Glutamatergic neuron (in vitro differentiated cells): ENCODE measurements around the gene OSBP2. TPM values are rescaled to one million over a fixed set of nuclear protein-coding genes. Genes with fewer than 3 reads are reported as not detected.

Experiments
- DNase-seq: peaks from one replicate; pipeline ENCODE4 v3.0.0; 2022
- H3K27ac Mint-ChIP-seq: one replicate; pipeline ENCODE4 v1.8.0; 2020; ENCODE audit warnings: mild to moderate bottlenecking, mixed read lengths, inconsistent platforms; ENCODE audit not compliant: unreplicated experiment
- H3K27me3 Mint-ChIP-seq: one replicate; pipeline ENCODE4 v1.8.0; 2020; ENCODE audit warnings: mild to moderate bottlenecking, moderate library complexity, mixed read lengths, inconsistent platforms; ENCODE audit not compliant: unreplicated experiment
- H3K36me3 Mint-ChIP-seq: one replicate; pipeline ENCODE4 v1.8.0; 2020; ENCODE audit warnings: mild to moderate bottlenecking, mixed read lengths, inconsistent platforms; ENCODE audit not compliant: unreplicated experiment
- H3K4me1 Mint-ChIP-seq: one replicate; pipeline ENCODE4 v1.8.0; 2020; ENCODE audit warnings: mild to moderate bottlenecking, low read depth, mixed read lengths, inconsistent platforms; ENCODE audit not compliant: unreplicated experiment
- H3K4me3 Mint-ChIP-seq: one replicate; pipeline ENCODE4 v1.8.0; 2020; ENCODE audit warnings: mild to moderate bottlenecking, mixed read lengths, inconsistent platforms; ENCODE audit not compliant: unreplicated experiment
- H3K9me3 Mint-ChIP-seq: one replicate; pipeline ENCODE4 v1.8.0; 2020; ENCODE audit warnings: mild to moderate bottlenecking, moderate library complexity, mixed read lengths, inconsistent platforms; ENCODE audit not compliant: unreplicated experiment
- total RNA-seq: library from RNA; stranded (reverse); fragmentation: NEBNext Ultra II Directional; extraction: Animal tissue kit (Norgen Biotek cat#: 25700); gene quantifications from one replicate; pipeline ENCODE4 v1.2.1, GENCODE V29; 2021; ENCODE audit not compliant: unreplicated experiment
- TF ChIP-seq, protein P1 (sequence below): fragments of 200-600 bp; sonication (generic); IDR thresholded peaks from one replicate; pipeline ENCODE4 v1.5.0; 2021; ENCODE audit not compliant: partially characterized antibody, unreplicated experiment

The OSBP2 gene
- total RNA-seq, 1 donor from 2014 or later, result 18.3 TPM

GRCh38 chr22:30832407-30832987, 137.8 kb downstream of the OSBP2 start:
- Mint-ChIP-seq H3K9me3 (no peaks in the 10 kb centered on the region), H3K36me3 (peaks cover 1% of the 10 kb centered on the region), H3K4me1 (no peaks in the 10 kb centered on the region), H3K27ac (no peak overlapping the region), H3K27me3 (peaks cover 7% of the 10 kb centered on the region), H3K4me3 (no peak overlapping the region)
- DNase-seq, result no peak
- TF ChIP-seq, protein P1, sequence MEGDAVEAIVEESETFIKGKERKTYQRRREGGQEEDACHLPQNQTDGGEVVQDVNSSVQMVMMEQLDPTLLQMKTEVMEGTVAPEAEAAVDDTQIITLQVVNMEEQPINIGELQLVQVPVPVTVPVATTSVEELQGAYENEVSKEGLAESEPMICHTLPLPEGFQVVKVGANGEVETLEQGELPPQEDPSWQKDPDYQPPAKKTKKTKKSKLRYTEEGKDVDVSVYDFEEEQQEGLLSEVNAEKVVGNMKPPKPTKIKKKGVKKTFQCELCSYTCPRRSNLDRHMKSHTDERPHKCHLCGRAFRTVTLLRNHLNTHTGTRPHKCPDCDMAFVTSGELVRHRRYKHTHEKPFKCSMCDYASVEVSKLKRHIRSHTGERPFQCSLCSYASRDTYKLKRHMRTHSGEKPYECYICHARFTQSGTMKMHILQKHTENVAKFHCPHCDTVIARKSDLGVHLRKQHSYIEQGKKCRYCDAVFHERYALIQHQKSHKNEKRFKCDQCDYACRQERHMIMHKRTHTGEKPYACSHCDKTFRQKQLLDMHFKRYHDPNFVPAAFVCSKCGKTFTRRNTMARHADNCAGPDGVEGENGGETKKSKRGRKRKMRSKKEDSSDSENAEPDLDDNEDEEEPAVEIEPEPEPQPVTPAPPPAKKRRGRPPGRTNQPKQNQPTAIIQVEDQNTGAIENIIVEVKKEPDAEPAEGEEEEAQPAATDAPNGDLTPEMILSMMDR, result no peak

DNA sequence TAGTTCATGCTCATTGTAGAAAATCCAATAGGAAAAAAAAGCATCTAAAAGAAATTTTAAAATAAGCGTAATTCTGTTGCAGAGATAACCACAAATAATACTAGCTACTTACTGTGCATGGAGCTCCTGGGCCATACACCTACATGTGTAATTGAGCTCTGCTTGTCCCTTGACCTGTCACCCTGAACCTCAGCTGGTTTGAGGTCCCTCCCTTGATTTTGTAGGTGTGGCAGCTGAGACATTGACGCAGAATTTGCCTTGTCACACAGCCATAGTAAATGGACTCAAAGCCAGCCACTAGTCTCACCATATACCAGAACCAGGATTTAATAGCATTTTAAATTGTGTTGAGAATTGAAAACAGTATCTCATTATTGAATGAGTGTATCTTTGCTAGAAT, 138.6 kb downstream of the OSBP2 start:
- TF ChIP-seq, protein P1, result no peak
- peaks cover 7% of the 10 kb centered on the region for H3K36me3 Mint-ChIP-seq
- H3K4me3 Mint-ChIP-seq, result no peak overlapping the region
- peaks cover 6% of the 10 kb centered on the region for H3K27me3 Mint-ChIP-seq
- DNase-seq, result no peak
- H3K9me3 Mint-ChIP-seq, result no peaks in the 10 kb centered on the region
- no peak overlapping the region for H3K27ac Mint-ChIP-seq
- H3K4me1 Mint-ChIP-seq, result no peaks in the 10 kb centered on the region

- H3K4me3 Mint-ChIP-seq, result no peak overlapping the region
- peaks cover 7% of the 10 kb centered on the region for H3K36me3 Mint-ChIP-seq
- no peaks in the 10 kb centered on the region for H3K9me3 Mint-ChIP-seq
- TF ChIP-seq, protein P1, result no peak
- H3K27ac Mint-ChIP-seq, result no peak overlapping the region
- DNase-seq, result no peak
- H3K4me1 Mint-ChIP-seq, result no peaks in the 10 kb centered on the region
- H3K27me3 Mint-ChIP-seq, result no peaks in the 10 kb centered on the region
Measured at GRCh38 chr22:30837531-30837930, 142.9 kb downstream of the OSBP2 start.

- Mint-ChIP-seq H3K4me3 (no peak overlapping the region), H3K27ac (no peak overlapping the region), H3K9me3 (peaks cover 1% of the 10 kb centered on the region), H3K27me3 (no peaks in the 10 kb centered on the region), H3K36me3 (peaks cover 7% of the 10 kb centered on the region), H3K4me1 (no peaks in the 10 kb centered on the region)
- TF ChIP-seq, protein P1, result no peak
- no peak for DNase-seq
Measured at GRCh38 chr22:30838111-30838510, 143.4 kb downstream of the OSBP2 start.

DNA sequence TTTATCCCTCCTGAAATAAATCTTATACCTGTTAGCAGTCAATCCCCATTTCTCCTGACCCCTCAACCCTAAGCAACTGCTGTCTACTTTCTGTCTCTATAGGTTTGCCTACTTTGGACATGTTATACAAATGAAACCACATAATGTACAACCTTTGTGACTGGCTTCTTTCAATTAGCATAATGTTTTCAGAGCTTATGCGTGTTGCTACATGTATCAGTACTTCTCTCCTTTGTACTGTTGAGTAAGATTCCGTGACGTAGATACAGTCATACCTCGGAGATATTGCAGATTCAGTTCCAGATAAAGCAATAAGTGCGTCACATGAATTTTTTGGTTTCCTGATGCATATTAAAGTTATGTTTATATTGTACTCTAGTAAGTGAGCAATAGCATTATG, 146.6 kb downstream of the OSBP2 start:
- Mint-ChIP-seq H3K27me3 (no peaks in the 10 kb centered on the region), H3K4me1 (no peaks in the 10 kb centered on the region), H3K4me3 (no peak overlapping the region), H3K9me3 (peaks cover 1% of the 10 kb centered on the region), H3K27ac (no peak overlapping the region), H3K36me3 (peaks cover 7% of the 10 kb centered on the region)
- DNase-seq, result no peak
- TF ChIP-seq, protein P1, result no peak
